B cell (primary cell): ENCODE measurements around the gene PAX6. TPM values are rescaled to one million over a fixed set of nuclear protein-coding genes. Genes with fewer than 3 reads are reported as not detected.

Experiments used
- ATAC-seq: fragments of 200-7000 bp; cut with Tn5 transposase; one replicate; pipeline ENCODE4 v1.10.0; 2021; ENCODE audit warnings: low read depth, mild to moderate bottlenecking, moderate number of reproducible peaks, moderate library complexity
- CTCF ChIA-PET: fragments of 350-600 bp; sonication (Branson Sonifier 250); formaldehyde crosslinking; loops from one replicate; lab custom pipeline; 2021; ENCODE audit warnings: antibody characterized with exemption, inconsistent platforms; lab: Charles Lee
- POLR2A ChIA-PET: fragments of 350-600 bp; sonication (Branson Sonifier 250); formaldehyde crosslinking; loops from one replicate; lab custom pipeline; 2021; ENCODE audit warnings: antibody characterized with exemption; lab: Charles Lee
- DNase-seq: peaks from one replicate; pipeline ENCODE4 v3.0.0; 2013
- H2AFZ ChIP-seq: 2 replicates; pipeline ENCODE4 v1.6.1; 2012; ENCODE audit warnings: mild to moderate bottlenecking, low read depth, low read length; ENCODE audit not compliant: insufficient read depth, poor library complexity, severe bottlenecking
- H3K27ac ChIP-seq, 2 donors: 1 replicate in 1 of 2; 2 replicates in 1 of 2; pipeline ENCODE4 v1.5.1; 2012 to 2013; ENCODE audit warnings: low read length in 2 of 2, mild to moderate bottlenecking in 2 of 2, moderate library complexity in 1 of 2
- H3K27me3 ChIP-seq, 4 experiments: fragments of 200-600 bp in 1 of 4; sonication (generic) in 1 of 4; replicated peaks in 1 of 4; 1 replicate in 2 of 4; 2 replicates in 2 of 4; pipeline versions ENCODE4 v1.6.1 to v1.7.0; 2013 to 2016; ENCODE audit warnings: low read length in 3 of 4, mild to moderate bottlenecking in 2 of 4, mixed read lengths in 1 of 4, moderate library complexity in 1 of 4; ENCODE audit not compliant: insufficient read depth in 4 of 4, control insufficient read depth in 3 of 4; ENCODE audit errors: control extremely low read depth in 1 of 4
- H3K36me3 ChIP-seq, 2 experiments: replicated peaks in 1 of 2; 1 replicate in 1 of 2; 2 replicates in 1 of 2; pipeline versions ENCODE4 v1.6.1 to v1.7.1; 2013; ENCODE audit warnings: low read length in 1 of 2; ENCODE audit not compliant: insufficient read depth in 2 of 2, control insufficient read depth in 1 of 2; ENCODE audit errors: control extremely low read depth in 1 of 2, extremely low read depth in 1 of 2
- H3K4me1 ChIP-seq, 2 donors: fragments of 200-600 bp in 1 of 2; sonication (generic) in 1 of 2; 1 replicate in 1 of 2; 2 replicates in 1 of 2; pipeline versions ENCODE4 v1.5.1 to v1.6.1; 2013 to 2017; ENCODE audit warnings: low read length in 2 of 2; ENCODE audit not compliant: control insufficient read depth in 2 of 2, insufficient read depth in 2 of 2
- H3K4me2 ChIP-seq: replicated peaks from 2 replicates; pipeline ENCODE3; 2012; ENCODE audit warnings: mild to moderate bottlenecking, low read depth, low read length; ENCODE audit not compliant: poor library complexity, severe bottlenecking
- H3K4me3 ChIP-seq, 5 experiments: fragments of 200-600 bp in 1 of 5; sonication (generic) in 1 of 5; 1 replicate in 3 of 5; 2 replicates in 2 of 5; pipeline versions ENCODE4 v1.5.1 to v1.7.0; 2011 to 2016; ENCODE audit warnings: low read length in 4 of 5, mild to moderate bottlenecking in 4 of 5, low read depth in 2 of 5, control low read depth in 1 of 5, moderate library complexity in 1 of 5; ENCODE audit not compliant: insufficient read depth in 1 of 5; ENCODE audit errors: control extremely low read depth in 1 of 5, extremely low read depth in 1 of 5
- H3K79me2 ChIP-seq: fragments of 200-600 bp; sonication (generic); one replicate; pipeline ENCODE4 v1.6.0; 2016; ENCODE audit warnings: low read length; ENCODE audit not compliant: control insufficient read depth, insufficient read depth
- H3K9ac ChIP-seq: fragments of 200-600 bp; sonication (generic); 2 replicates; pipeline ENCODE4 v1.6.1; 2017; ENCODE audit warnings: mild to moderate bottlenecking, low read length, moderate library complexity
- H3K9me3 ChIP-seq, 3 donors: one replicate each; pipeline versions ENCODE4 v1.6.1 to v1.7.1; 2013; ENCODE audit warnings: low read length in 2 of 3; ENCODE audit not compliant: control insufficient read depth in 2 of 3, insufficient read depth in 1 of 3; ENCODE audit errors: control extremely low read depth in 1 of 3
- H4K20me1 ChIP-seq: 2 replicates; pipeline ENCODE4 v1.6.0; 2012; ENCODE audit warnings: mild to moderate bottlenecking, low read length; ENCODE audit not compliant: insufficient read depth, control insufficient read depth, poor library complexity, severe bottlenecking
- H3K27ac Mint-ChIP-seq: one replicate; pipeline ENCODE4 v1.8.0; 2021; ENCODE audit warnings: mixed read lengths
- H3K27me3 Mint-ChIP-seq: one replicate; pipeline ENCODE4 v1.8.0; 2021; ENCODE audit warnings: mixed read lengths
- H3K4me1 Mint-ChIP-seq: one replicate; pipeline ENCODE4 v1.8.0; 2021; ENCODE audit warnings: mixed read lengths
- H3K4me3 Mint-ChIP-seq: one replicate; pipeline ENCODE4 v1.8.0; 2021; ENCODE audit warnings: mixed read lengths
- H3K9me3 Mint-ChIP-seq: one replicate; pipeline ENCODE4 v1.8.0; 2022; ENCODE audit warnings: mixed read lengths; ENCODE audit not compliant: insufficient read depth
- EZH2 ChIP-seq: IDR thresholded peaks from 2 replicates; pipeline ENCODE4 v1.6.1; 2012; ENCODE audit warnings: borderline replicate concordance, low read depth, mild to moderate bottlenecking, moderate library complexity, low read length; ENCODE audit not compliant: insufficient read depth, poor library complexity, severe bottlenecking
- WGBS: methylation state at CpG from one replicate; pipeline ENCODE4 v1.1.5; 2013; ENCODE audit warnings: missing lambda C conversion rate; ENCODE audit not compliant: insufficient coverage; 5-methylcytosine and 5-hydroxymethylcytosine counted together
- intact Hi-C: fragments of 100-400 bp; cut with micrococcal nuclease; formaldehyde crosslinking; loops from one replicate; pipeline ENCODE4 v1.10.0; 2022
- polyA plus RNA-seq: library from polyadenylated mRNA; depleted of rRNA; stranded (reverse); fragments of >200 nt; gene quantifications from 2 replicates; pipeline ENCODE4 v1.2.3, GENCODE V29; 2012
- total RNA-seq, 2 donors: library from RNA; stranded (reverse); fragments of 120-200 nt in 1 of 2; gene quantifications; 1 replicate in 1 of 2; 2 replicates in 1 of 2; pipeline versions ENCODE4 v1.2.3 to v1.2.4, GENCODE V29; 2013 to 2022
- TF ChIP-seq, protein P1 (sequence below): fragments of 200-600 bp; IDR thresholded peaks from one replicate; pipeline ENCODE4 v1.8.0; 2022; ENCODE audit warnings: antibody characterized with exemption, mild to moderate bottlenecking

PAX6 gene
- total and polyA plus RNA-seq, 2 donors (not counting 1 experiment from before 2014, with no cell fraction given): not detected

- Mint-ChIP-seq H3K27ac (no peak overlapping the region), H3K9me3 (no peaks in the 10 kb centered on the region), H3K27me3 (peaks cover 64% of the 10 kb centered on the region), H3K4me1 (peaks cover 8% of the 10 kb centered on the region), H3K4me3 (no peak overlapping the region)
- ChIA-PET CTCF (no interaction called here), POLR2A (no interaction called here)
- Histone ChIP-seq H4K20me1 (no peaks in the 10 kb centered on the region), H3K4me1 (peaks cover 9 to 11% of the 10 kb centered on the region in 2 donors), H3K36me3 (no peaks in the 10 kb centered on the region), H3K27me3 (peaks cover 0 to 44% (median 29%) of the 10 kb centered on the region in 4 experiments), H2AFZ (no peak overlapping the region), H3K9me3 (peaks cover 0 to 33% (median 5%) of the 10 kb centered on the region in 3 donors), H3K4me3 (no peak overlapping the region), H3K9ac (no peak overlapping the region), H3K79me2 (no peaks in the 10 kb centered on the region), H3K4me2 (no peak overlapping the region), H3K27ac (no peak overlapping the region)
- WGBS: no CpG with 5 or more reads among the region's 4 CpGs
- DNase-seq: no peak
- ATAC-seq: no peak
- intact Hi-C loops: no loop called here
- TF ChIP-seq EZH2: no peak
- TF ChIP-seq, protein P1, sequence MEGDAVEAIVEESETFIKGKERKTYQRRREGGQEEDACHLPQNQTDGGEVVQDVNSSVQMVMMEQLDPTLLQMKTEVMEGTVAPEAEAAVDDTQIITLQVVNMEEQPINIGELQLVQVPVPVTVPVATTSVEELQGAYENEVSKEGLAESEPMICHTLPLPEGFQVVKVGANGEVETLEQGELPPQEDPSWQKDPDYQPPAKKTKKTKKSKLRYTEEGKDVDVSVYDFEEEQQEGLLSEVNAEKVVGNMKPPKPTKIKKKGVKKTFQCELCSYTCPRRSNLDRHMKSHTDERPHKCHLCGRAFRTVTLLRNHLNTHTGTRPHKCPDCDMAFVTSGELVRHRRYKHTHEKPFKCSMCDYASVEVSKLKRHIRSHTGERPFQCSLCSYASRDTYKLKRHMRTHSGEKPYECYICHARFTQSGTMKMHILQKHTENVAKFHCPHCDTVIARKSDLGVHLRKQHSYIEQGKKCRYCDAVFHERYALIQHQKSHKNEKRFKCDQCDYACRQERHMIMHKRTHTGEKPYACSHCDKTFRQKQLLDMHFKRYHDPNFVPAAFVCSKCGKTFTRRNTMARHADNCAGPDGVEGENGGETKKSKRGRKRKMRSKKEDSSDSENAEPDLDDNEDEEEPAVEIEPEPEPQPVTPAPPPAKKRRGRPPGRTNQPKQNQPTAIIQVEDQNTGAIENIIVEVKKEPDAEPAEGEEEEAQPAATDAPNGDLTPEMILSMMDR: no peak
Measured at GRCh38 chr11:31794548-31794947, 16.6 kb downstream of the PAX6 start.

- ATAC-seq (no peak), DNase-seq (no peak)
- H3K27ac ChIP-seq: no peak overlapping the region
- H3K4me3 ChIP-seq: no peak overlapping the region
- no peaks in the 10 kb centered on the region for H3K9me3 Mint-ChIP-seq
- H3K4me1 Mint-ChIP-seq: peaks cover 4% of the 10 kb centered on the region
- H3K79me2 ChIP-seq: no peaks in the 10 kb centered on the region
- intact Hi-C loops: no loop called here
- H3K27me3 Mint-ChIP-seq: peaks cover 60% of the 10 kb centered on the region
- H3K36me3 ChIP-seq: no peaks in the 10 kb centered on the region
- ChIA-PET POLR2A (no interaction called here), CTCF (no interaction called here)
- H2AFZ ChIP-seq: no peak overlapping the region
- H3K9ac ChIP-seq: no peak overlapping the region
- peaks cover 0 to 32% (median 21%) of the 10 kb centered on the region in 4 experiments for H3K27me3 ChIP-seq
- 89% methylated on average over 10 of the region's 10 CpGs for WGBS
- H3K4me3 Mint-ChIP-seq: no peak overlapping the region
- no peak overlapping the region for H3K27ac Mint-ChIP-seq
- peaks cover 0 to 20% (median 0%) of the 10 kb centered on the region in 3 donors for H3K9me3 ChIP-seq
- no peak overlapping the region for H3K4me2 ChIP-seq
- peaks cover 2 to 3% of the 10 kb centered on the region in 2 donors for H3K4me1 ChIP-seq
- H4K20me1 ChIP-seq: no peaks in the 10 kb centered on the region
- TF ChIP-seq, protein P1: no peak
- no peak for TF ChIP-seq EZH2
Measured at GRCh38 chr11:31793264-31793663, 17.9 kb downstream of the PAX6 start.
